Upper lobe of left lung (tissue), 6 donors: ENCODE data around the gene EXOC3. TPM values are rescaled to one million over a fixed set of nuclear protein-coding genes. Genes with fewer than 3 reads are reported as not detected.

Experiments
- ATAC-seq, 2 donors: fragments of 200-7000 bp; cut with Tn5 transposase; one replicate each; pipeline ENCODE4 v1.9.1; 2022; ENCODE audit warnings: mild to moderate bottlenecking in 2 of 2, moderate library complexity in 2 of 2; ENCODE audit not compliant: low FRiP score in 2 of 2
- DNase-seq, 2 donors: peaks; one replicate each; pipeline ENCODE4 v3.0.0-alpha.2; 2019 to 2020
- H3K27ac ChIP-seq, 4 donors: fragments of 200-600 bp; sonication (generic); one replicate each; pipeline ENCODE4 v1.5.1; 2016 to 2019
- H3K27me3 ChIP-seq, 4 donors: fragments of 200-600 bp; sonication (generic); one replicate each; pipeline ENCODE4 v1.5.1; 2017 to 2019
- H3K36me3 ChIP-seq, 4 donors: fragments of 200-600 bp; sonication (generic); one replicate each; pipeline ENCODE4 v1.5.1; 2016 to 2019
- H3K4me1 ChIP-seq, 4 donors: fragments of 200-600 bp; sonication (generic); one replicate each; pipeline ENCODE4 v1.5.1; 2018 to 2019
- H3K4me3 ChIP-seq, 4 donors: fragments of 200-600 bp; sonication (generic); one replicate each; pipeline ENCODE4 v1.5.1; 2017 to 2019; ENCODE audit warnings: mild to moderate bottlenecking in 2 of 4, moderate library complexity in 1 of 4
- H3K9me3 ChIP-seq, 4 donors: fragments of 200-600 bp; sonication (generic); one replicate each; pipeline ENCODE4 v1.5.1; 2018 to 2019
- EP300 ChIP-seq, 4 donors: sonication (generic); formaldehyde crosslinking; IDR thresholded peaks; one replicate each; pipeline ENCODE4 v1.5.1; 2017; ENCODE audit warnings: antibody characterized with exemption in 4 of 4, control low read depth in 2 of 4
- POLR2A ChIP-seq, 4 donors: fragments of 450-650 bp; IDR thresholded peaks; one replicate each; pipeline ENCODE4 v1.5.1; 2016 to 2017; ENCODE audit warnings: antibody characterized with exemption in 4 of 4, mild to moderate bottlenecking in 2 of 4
- POLR2AphosphoS5 ChIP-seq, 2 donors: sonication (generic); formaldehyde crosslinking; IDR thresholded peaks; one replicate each; pipeline ENCODE4 v1.5.1; 2017; ENCODE audit warnings: antibody characterized with exemption in 2 of 2
- WGBS, 2 donors: methylation state at CpG; one replicate each; pipeline ENCODE4 v1.1.5; 2017 to 2018; 5-methylcytosine and 5-hydroxymethylcytosine counted together
- total RNA-seq, 6 donors: library from RNA; depleted of rRNA in 4 of 6; stranded (reverse); fragments of >200 nt in 4 of 6; gene quantifications; one replicate each; pipeline versions ENCODE4 v1.1.0 to v1.2.1, GENCODE V29; 2016 to 2021
- TF ChIP-seq, protein P1 (sequence below), 6 experiments: fragments of 450-650 bp in 4 of 6; fragments of 200-600 bp in 2 of 6; sonication (generic) in 2 of 6; IDR thresholded peaks; one replicate each; pipeline ENCODE4 v1.5.1; 2016 to 2019; ENCODE audit warnings: antibody characterized with exemption in 6 of 6
- donor health status: DM: no; HTN: no; CAD: no; lungs with moderate emphysema.
- donor health status: DM: no; HTN: yes; CAD: no; lungs with severe emphysema.

EXOC3 gene
- total RNA-seq, 6 donors from 2014 or later, result 43.6 to 149 (median 64.5) TPM

DNA sequence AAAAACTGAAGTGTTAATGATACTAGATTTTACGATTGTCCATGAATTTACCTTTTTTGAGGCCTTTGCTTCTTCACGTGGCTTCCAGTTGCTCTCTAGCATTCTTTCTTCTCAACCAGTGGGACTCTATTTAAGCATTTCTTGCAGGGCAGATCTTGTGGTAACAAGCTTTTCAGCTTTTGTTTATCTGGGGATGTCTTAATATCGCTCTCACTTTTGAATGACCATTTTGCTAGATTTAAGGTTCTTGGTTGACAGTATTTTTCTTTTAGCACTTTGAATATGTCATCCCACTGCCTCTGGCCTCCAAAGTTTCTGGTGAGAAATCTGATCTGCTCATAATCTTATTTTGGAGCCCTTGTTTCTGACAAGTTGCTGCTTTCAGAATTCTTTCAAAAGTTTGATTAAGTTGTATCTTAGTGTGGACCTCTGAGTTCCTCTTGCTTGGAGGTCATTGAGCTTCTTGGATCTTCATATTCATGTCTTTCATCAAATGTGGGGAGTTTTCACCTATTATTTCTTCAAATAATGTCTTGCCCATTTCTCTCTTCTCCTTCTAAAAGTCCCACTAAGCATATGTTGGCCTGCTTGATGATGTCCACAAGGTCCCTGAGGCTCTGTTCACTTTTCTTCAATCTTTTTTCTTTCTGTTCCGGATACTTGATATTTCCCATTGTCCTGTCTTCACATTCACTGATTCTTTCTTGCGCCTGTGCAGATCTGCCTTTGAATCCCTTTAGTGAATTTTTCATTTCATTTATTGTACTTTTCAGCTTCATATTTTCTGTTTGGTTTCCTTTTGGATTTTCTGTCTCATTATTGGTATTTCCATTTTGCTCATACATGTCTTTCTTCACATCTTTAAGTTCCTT lies 8.8 kb downstream of the EXOC3 start:
- Histone ChIP-seq H3K36me3 (peaks cover 43 to 100% (median 73%) of the 10 kb centered on the region in 4 donors), H3K4me3 (no peak overlapping the region), H3K27me3 (no peaks in the 10 kb centered on the region), H3K27ac (no peak overlapping the region), H3K9me3 (peaks cover 4 to 10% (median 8%) of the 10 kb centered on the region in 4 donors), H3K4me1 (peaks cover 0 to 8% (median 0%) of the 10 kb centered on the region in 4 donors)
- 88 to 98% methylated on average over 5 of the region's 5 CpGs for WGBS, 2 donors
- no peak for DNase-seq
- TF ChIP-seq POLR2AphosphoS5 (IDR thresholded peaks at IDR 0.05) (no peak), EP300 (IDR thresholded peaks at IDR 0.05) (no peak), POLR2A (IDR thresholded peaks at IDR 0.05) (no peak)
- TF ChIP-seq, protein P1, sequence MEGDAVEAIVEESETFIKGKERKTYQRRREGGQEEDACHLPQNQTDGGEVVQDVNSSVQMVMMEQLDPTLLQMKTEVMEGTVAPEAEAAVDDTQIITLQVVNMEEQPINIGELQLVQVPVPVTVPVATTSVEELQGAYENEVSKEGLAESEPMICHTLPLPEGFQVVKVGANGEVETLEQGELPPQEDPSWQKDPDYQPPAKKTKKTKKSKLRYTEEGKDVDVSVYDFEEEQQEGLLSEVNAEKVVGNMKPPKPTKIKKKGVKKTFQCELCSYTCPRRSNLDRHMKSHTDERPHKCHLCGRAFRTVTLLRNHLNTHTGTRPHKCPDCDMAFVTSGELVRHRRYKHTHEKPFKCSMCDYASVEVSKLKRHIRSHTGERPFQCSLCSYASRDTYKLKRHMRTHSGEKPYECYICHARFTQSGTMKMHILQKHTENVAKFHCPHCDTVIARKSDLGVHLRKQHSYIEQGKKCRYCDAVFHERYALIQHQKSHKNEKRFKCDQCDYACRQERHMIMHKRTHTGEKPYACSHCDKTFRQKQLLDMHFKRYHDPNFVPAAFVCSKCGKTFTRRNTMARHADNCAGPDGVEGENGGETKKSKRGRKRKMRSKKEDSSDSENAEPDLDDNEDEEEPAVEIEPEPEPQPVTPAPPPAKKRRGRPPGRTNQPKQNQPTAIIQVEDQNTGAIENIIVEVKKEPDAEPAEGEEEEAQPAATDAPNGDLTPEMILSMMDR (IDR thresholded peaks at IDR 0.05), result no peak
- no peak for ATAC-seq

DNA sequence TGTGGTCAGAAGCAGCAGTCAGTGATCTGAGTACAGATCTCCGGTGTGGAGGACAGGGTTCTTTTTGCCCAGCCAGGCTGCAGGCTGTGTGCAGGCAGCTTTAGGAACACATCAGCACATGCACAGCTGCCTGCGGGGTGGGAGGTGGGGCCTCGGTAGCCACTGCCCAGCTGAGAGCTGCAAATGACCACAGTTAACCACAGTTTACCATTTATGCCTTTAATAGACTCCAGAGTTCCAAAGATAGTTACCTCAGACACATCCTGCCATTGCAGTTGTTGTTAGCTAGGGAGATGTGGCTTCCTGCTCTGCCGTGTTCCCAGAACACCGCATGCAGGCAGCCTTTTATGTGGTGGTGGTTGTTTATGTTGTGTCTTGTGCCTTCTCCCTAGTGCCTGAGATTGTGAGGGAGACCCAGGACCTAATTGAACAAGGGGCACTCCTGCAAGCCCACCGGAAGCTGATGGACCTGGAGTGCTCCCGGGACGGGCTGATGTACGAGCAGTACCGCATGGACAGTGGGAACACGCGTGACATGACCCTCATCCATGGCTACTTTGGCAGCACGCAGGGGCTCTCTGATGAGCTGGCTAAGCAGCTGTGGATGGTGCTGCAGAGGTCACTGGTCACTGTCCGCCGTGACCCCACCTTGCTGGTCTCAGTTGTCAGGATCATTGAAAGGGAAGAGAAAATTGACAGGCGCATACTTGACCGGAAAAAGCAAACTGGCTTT lies 10.2 kb downstream of the EXOC3 start:
- WGBS, 2 donors, result 96 to 99% methylated on average over 13 to 17 of the region's 17 CpGs
- peak in 1 of 2 donors; percentile 19 for DNase-seq
- peaks cover 39 to 100% (median 74%) of the 10 kb centered on the region in 4 donors for H3K36me3 ChIP-seq
- no peak for ATAC-seq
- H3K4me1 ChIP-seq, result peaks cover 0 to 7% (median 0%) of the 10 kb centered on the region in 4 donors
- H3K9me3 ChIP-seq, result peaks cover 4 to 10% (median 8%) of the 10 kb centered on the region in 4 donors
- TF ChIP-seq POLR2A (IDR thresholded peaks at IDR 0.05) (no peak), EP300 (IDR thresholded peaks at IDR 0.05) (no peak)
- TF ChIP-seq, protein P1 (IDR thresholded peaks at IDR 0.05), result no peak
- H3K27me3 ChIP-seq, result no peaks in the 10 kb centered on the region
- no peak overlapping the region for H3K27ac ChIP-seq
- no peak overlapping the region for H3K4me3 ChIP-seq

DNA sequence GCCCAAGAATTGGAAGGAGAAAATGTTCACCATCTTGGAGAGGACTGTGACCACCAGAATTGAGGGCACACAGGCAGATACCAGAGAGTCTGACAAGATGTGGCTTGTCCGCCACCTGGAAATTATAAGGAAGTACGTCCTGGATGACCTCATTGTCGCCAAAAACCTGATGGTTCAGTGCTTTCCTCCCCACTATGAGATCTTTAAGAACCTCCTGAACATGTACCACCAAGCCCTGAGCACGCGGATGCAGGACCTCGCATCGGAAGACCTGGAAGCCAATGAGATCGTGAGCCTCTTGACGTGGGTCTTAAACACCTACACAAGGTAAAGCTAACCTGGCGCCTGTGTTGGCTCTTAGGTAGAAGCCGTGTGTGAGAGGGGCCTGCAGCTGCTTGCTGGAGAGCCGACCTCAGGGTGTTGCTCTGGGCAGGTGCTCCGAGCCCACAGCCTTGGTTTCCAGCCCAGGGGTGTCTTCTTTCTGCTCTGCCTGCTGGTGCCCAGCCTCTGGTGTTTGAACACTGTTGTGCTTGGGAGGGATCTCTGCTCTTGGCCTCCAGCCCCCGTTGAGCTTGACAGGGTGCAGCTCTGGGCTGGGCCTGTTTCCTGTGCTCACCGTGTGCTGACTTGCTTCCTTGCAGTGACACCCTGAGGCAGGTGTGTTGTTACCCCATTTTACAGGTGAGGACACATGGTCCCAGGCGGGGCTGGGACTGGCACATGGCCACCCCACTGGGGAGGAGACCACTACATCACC lies 10.9 kb downstream of the EXOC3 start:
- H3K27ac ChIP-seq, result no peak overlapping the region
- DNase-seq (peak in 1 of 2 donors; percentile 17), ATAC-seq (no peak)
- peaks cover 0 to 4% (median 0%) of the 10 kb centered on the region in 4 donors for H3K4me1 ChIP-seq
- TF ChIP-seq POLR2AphosphoS5 (IDR thresholded peaks at IDR 0.05) (no peak), POLR2A (IDR thresholded peaks at IDR 0.05) (no peak), EP300 (IDR thresholded peaks at IDR 0.05) (no peak)
- TF ChIP-seq, protein P1 (IDR thresholded peaks at IDR 0.05), result no peak
- H3K36me3 ChIP-seq, result peaks cover 36 to 100% (median 74%) of the 10 kb centered on the region in 4 donors
- H3K27me3 ChIP-seq, result no peaks in the 10 kb centered on the region
- H3K9me3 ChIP-seq, result peaks cover 4 to 10% (median 8%) of the 10 kb centered on the region in 4 donors
- no peak overlapping the region for H3K4me3 ChIP-seq
- WGBS, 2 donors, result 87 to 98% methylated on average over 14 to 16 of the region's 16 CpGs

DNA sequence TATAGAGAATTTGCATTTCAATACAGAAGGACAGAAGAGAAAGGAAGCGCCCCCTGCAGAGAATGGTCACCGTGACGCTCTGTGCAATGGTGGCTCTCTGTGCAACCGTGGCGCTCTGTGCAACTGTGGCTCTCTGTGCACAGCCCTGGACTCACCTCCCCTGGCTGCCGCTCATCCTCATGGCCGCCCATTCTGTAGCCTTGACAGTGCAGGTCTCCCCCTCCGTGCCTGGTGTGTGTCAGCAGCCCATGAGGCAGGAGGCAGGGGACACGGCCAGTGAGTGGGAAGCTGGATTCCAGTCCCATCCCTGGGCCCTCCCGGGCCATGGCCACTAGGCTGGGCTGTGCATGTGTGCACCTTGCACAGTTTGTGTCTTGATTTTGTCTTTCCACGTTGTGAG lies 12.0 kb downstream of the EXOC3 start:
- no peaks in the 10 kb centered on the region for H3K27me3 ChIP-seq
- WGBS, 2 donors, result 87 to 93% methylated on average over 5 to 11 of the region's 11 CpGs
- no peak overlapping the region for H3K27ac ChIP-seq
- H3K9me3 ChIP-seq, result peaks cover 4 to 10% (median 8%) of the 10 kb centered on the region in 4 donors
- TF ChIP-seq, protein P1 (IDR thresholded peaks at IDR 0.05), result no peak
- no peak for TF ChIP-seq POLR2A (IDR thresholded peaks at IDR 0.05)
- TF ChIP-seq EP300 (IDR thresholded peaks at IDR 0.05), result no peak
- TF ChIP-seq POLR2AphosphoS5 (IDR thresholded peaks at IDR 0.05), result no peak
- H3K4me3 ChIP-seq, result no peak overlapping the region
- ATAC-seq (no peak), DNase-seq (peak; percentile 14 to 58)
- H3K4me1 ChIP-seq, result peaks cover 0 to 4% (median 0%) of the 10 kb centered on the region in 4 donors
- H3K36me3 ChIP-seq, result peaks cover 30 to 100% (median 73%) of the 10 kb centered on the region in 4 donors
